OCI-LY1 (cell line): Measurements from ENCODE around the gene RNF44.

Experiments used
- CTCF ChIP-seq: fragments of 200-600 bp; sonication (generic), shearing (Covaris generic); IDR thresholded peaks from 2 replicates; pipeline ENCODE4 v1.5.1; 2017; ENCODE audit warnings: mild to moderate bottlenecking, antibody characterized with exemption, low read length, moderate library complexity, mixed read lengths
- EZH2 ChIP-seq: fragments of 200-600 bp; sonication (generic), shearing (Covaris generic); IDR thresholded peaks from 2 replicates; pipeline ENCODE4 v1.8.0; 2017; ENCODE audit warnings: borderline replicate concordance, mixed run types, mild to moderate bottlenecking, antibody characterized with exemption, low read length, moderate library complexity, mixed read lengths

- TF ChIP-seq CTCF (no peak), EZH2 (no peak)
These were observed 8.2 kb upstream of the RNF44 start for GRCh38 chr5:176545388-176545736.
